ENCODE measurements around the gene ATXN1.

DNA sequence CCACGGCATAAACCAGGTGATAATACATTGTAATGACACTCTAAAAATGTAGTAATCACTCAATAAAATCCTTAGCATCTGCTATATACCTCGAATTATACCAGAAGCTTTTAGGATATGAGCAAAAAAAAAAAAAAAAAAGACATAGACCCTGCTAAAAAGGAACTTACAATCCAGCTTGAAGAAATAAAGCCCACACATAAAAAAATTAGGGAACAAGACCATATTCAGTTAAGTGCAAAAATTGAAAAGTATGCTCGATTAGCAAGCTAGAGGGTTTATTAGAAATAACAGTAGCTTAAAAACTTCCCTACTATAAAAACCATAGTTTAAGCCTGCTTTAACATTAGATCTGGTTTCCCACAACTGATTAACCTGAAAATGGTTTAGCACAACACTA is 387.2 kb downstream of the ATXN1 start:
- no peak for TF ChIP-seq JUND (IDR thresholded peaks at IDR 0.05)
- no peak for TF ChIP-seq POLR2AphosphoS5 (IDR thresholded peaks at IDR 0.05; ENCODE audit: low read depth, low read length)
- TF ChIP-seq TCF12 (IDR thresholded peaks at IDR 0.05), result no peak
- TF ChIP-seq SIN3A (IDR thresholded peaks at IDR 0.05; ENCODE audit: borderline replicate concordance, low read depth, low read length), result no peak
- TF ChIP-seq, protein P1, sequence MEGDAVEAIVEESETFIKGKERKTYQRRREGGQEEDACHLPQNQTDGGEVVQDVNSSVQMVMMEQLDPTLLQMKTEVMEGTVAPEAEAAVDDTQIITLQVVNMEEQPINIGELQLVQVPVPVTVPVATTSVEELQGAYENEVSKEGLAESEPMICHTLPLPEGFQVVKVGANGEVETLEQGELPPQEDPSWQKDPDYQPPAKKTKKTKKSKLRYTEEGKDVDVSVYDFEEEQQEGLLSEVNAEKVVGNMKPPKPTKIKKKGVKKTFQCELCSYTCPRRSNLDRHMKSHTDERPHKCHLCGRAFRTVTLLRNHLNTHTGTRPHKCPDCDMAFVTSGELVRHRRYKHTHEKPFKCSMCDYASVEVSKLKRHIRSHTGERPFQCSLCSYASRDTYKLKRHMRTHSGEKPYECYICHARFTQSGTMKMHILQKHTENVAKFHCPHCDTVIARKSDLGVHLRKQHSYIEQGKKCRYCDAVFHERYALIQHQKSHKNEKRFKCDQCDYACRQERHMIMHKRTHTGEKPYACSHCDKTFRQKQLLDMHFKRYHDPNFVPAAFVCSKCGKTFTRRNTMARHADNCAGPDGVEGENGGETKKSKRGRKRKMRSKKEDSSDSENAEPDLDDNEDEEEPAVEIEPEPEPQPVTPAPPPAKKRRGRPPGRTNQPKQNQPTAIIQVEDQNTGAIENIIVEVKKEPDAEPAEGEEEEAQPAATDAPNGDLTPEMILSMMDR (IDR thresholded peaks at IDR 0.05), result no peak
- TF ChIP-seq, protein P2, sequence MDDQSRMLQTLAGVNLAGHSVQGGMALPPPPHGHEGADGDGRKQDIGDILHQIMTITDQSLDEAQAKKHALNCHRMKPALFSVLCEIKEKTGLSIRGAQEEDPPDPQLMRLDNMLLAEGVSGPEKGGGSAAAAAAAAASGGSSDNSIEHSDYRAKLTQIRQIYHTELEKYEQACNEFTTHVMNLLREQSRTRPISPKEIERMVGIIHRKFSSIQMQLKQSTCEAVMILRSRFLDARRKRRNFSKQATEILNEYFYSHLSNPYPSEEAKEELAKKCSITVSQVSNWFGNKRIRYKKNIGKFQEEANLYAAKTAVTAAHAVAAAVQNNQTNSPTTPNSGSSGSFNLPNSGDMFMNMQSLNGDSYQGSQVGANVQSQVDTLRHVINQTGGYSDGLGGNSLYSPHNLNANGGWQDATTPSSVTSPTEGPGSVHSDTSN (IDR thresholded peaks at IDR 0.05), result no peak
- TF ChIP-seq RAD21 (IDR thresholded peaks at IDR 0.05; ENCODE audit: low read length), result no peak

All from SK-N-SH (cell line).